GM18517 (cell line): Measurements from ENCODE around the gene MYH6.

Experiments used
- ATAC-seq: cut with Tn5 transposase; IDR thresholded peaks from one replicate; pipeline ENCODE4 v1.9.1; 2021; ENCODE audit warnings: mild to moderate bottlenecking, moderate library complexity; ENCODE audit not compliant: unreplicated experiment

MYH6 gene

GRCh38 chr14:23360496-23360895 is 47.6 kb downstream of the MYH6 start:
- ATAC-seq = no peak

GRCh38 chr14:23359722-23360447 is 48.2 kb downstream of the MYH6 start:
- no peak for ATAC-seq

GRCh38 chr14:23359167-23359626 is 48.9 kb downstream of the MYH6 start:
- ATAC-seq = no peak

GRCh38 chr14:23358553-23359166 is 49.4 kb downstream of the MYH6 start:
- ATAC-seq = no peak

GRCh38 chr14:23358042-23358441 is 50.0 kb downstream of the MYH6 start:
- ATAC-seq = no peak

GRCh38 chr14:23357261-23357660 is 50.8 kb downstream of the MYH6 start:
- ATAC-seq = no peak

- ATAC-seq = no peak
Measured at GRCh38 chr14:23356662-23357061, 51.4 kb downstream of the MYH6 start.

- ATAC-seq = no peak
Measured at GRCh38 chr14:23355871-23356435, 52.1 kb downstream of the MYH6 start.

- no peak for ATAC-seq
Measured at GRCh38 chr14:23354990-23355389, 53.1 kb downstream of the MYH6 start.

GRCh38 chr14:23353433-23353780 is 54.7 kb downstream of the MYH6 start:
- ATAC-seq = no peak

- no peak for ATAC-seq
Measured at GRCh38 chr14:23352506-23353432, 55.3 kb downstream of the MYH6 start, which contains the start of gene SLC22A17. Gene SLC22A17, minus strand, starts transcription at chr14:23352887.

GRCh38 chr14:23351681-23352505 is 56.2 kb downstream of the MYH6 start:
- no peak for ATAC-seq

GRCh38 chr14:23349156-23349845 is 58.8 kb downstream of the MYH6 start:
- ATAC-seq = no peak

- ATAC-seq = no peak
Measured at GRCh38 chr14:23348297-23348655, 59.8 kb downstream of the MYH6 start.

GRCh38 chr14:23347406-23348296 is 60.4 kb downstream of the MYH6 start:
- no peak for ATAC-seq

GRCh38 chr14:23346693-23347405 is 61.2 kb downstream of the MYH6 start:
- no peak for ATAC-seq

GRCh38 chr14:23345987-23346692 is 61.9 kb downstream of the MYH6 start:
- ATAC-seq = no peak

GRCh38 chr14:23344481-23344880 is 63.6 kb downstream of the MYH6 start:
- ATAC-seq = no peak
